Astrocyte (in vitro differentiated cells and primary cell): ENCODE data around the gene NKAIN1. TPM values are rescaled to one million over a fixed set of nuclear protein-coding genes. Genes with fewer than 3 reads are reported as not detected.

Experiments used
- DNase-seq: peaks from one replicate; pipeline ENCODE4 v3.0.0-alpha.2; 2010; ENCODE audit warnings: low read depth
- FAIRE-seq: peaks from 2 replicates; lab custom pipeline; 2011; peaks lifted over from hg19 to GRCh38; lab: Jason Lieb, UNC
- H2AFZ ChIP-seq: 2 replicates; pipeline ENCODE4 v1.6.0; 2012; ENCODE audit warnings: low read depth, low read length, inconsistent platforms
- H3K27ac ChIP-seq: 2 replicates; pipeline ENCODE4 v1.5.1; 2011; ENCODE audit warnings: low read depth, low read length, inconsistent platforms
- H3K27me3 ChIP-seq: 2 replicates; pipeline ENCODE4 v1.6.0; 2011; ENCODE audit warnings: low read length, inconsistent platforms; ENCODE audit not compliant: insufficient read depth
- H3K36me3 ChIP-seq: 2 replicates; pipeline ENCODE4 v1.5.1; 2011; ENCODE audit warnings: low read length, inconsistent platforms; ENCODE audit not compliant: insufficient read depth
- H3K4me1 ChIP-seq: 2 replicates; pipeline ENCODE4 v1.5.1; 2011; ENCODE audit warnings: low read length, inconsistent platforms; ENCODE audit not compliant: insufficient read depth
- H3K4me2 ChIP-seq: 2 replicates; pipeline ENCODE4 v1.6.0; 2012; ENCODE audit warnings: low read length, inconsistent platforms
- H3K4me3 ChIP-seq: 2 replicates; pipeline ENCODE4 v1.5.1; 2011; ENCODE audit warnings: low read depth, mild to moderate bottlenecking, low read length, inconsistent platforms; ENCODE audit not compliant: insufficient read depth
- H3K79me2 ChIP-seq: 2 replicates; pipeline ENCODE4 v1.6.0; 2012; ENCODE audit warnings: mild to moderate bottlenecking, low read length, inconsistent platforms; ENCODE audit not compliant: insufficient read depth
- H3K9ac ChIP-seq: 2 replicates; pipeline ENCODE4 v1.6.0; 2012; ENCODE audit warnings: mild to moderate bottlenecking, low read length, inconsistent platforms
- H3K9me3 ChIP-seq: 2 replicates; pipeline ENCODE4 v1.5.1; 2012; ENCODE audit warnings: low read depth, mild to moderate bottlenecking, low read length, inconsistent platforms; ENCODE audit not compliant: insufficient read depth
- H4K20me1 ChIP-seq: 2 replicates; pipeline ENCODE4 v1.6.0; 2012; ENCODE audit warnings: low read length, inconsistent platforms; ENCODE audit not compliant: insufficient read depth
- H3K27ac Mint-ChIP-seq: one replicate; pipeline ENCODE4 v1.8.0; 2021; ENCODE audit warnings: mild to moderate bottlenecking, mixed read lengths; ENCODE audit not compliant: unreplicated experiment
- H3K27me3 Mint-ChIP-seq: one replicate; pipeline ENCODE4 v1.8.0; 2021; ENCODE audit warnings: low read depth, mixed read lengths; ENCODE audit not compliant: unreplicated experiment
- H3K36me3 Mint-ChIP-seq: one replicate; pipeline ENCODE4 v1.8.0; 2021; ENCODE audit warnings: low read depth, mixed read lengths; ENCODE audit not compliant: unreplicated experiment
- H3K4me1 Mint-ChIP-seq: one replicate; pipeline ENCODE4 v1.8.0; 2021; ENCODE audit warnings: low read depth, mixed read lengths; ENCODE audit not compliant: unreplicated experiment
- H3K4me3 Mint-ChIP-seq: one replicate; pipeline ENCODE4 v1.8.0; 2021; ENCODE audit warnings: mild to moderate bottlenecking, moderate library complexity, mixed read lengths; ENCODE audit not compliant: unreplicated experiment
- H3K9me3 Mint-ChIP-seq: one replicate; pipeline ENCODE4 v1.8.0; 2021; ENCODE audit warnings: mild to moderate bottlenecking, mixed read lengths; ENCODE audit not compliant: unreplicated experiment
- CTCF ChIP-seq: IDR thresholded peaks from 2 replicates; pipeline ENCODE4 v1.5.1; 2011; ENCODE audit warnings: low read depth, mild to moderate bottlenecking, inconsistent platforms, low read length, moderate library complexity; ENCODE audit not compliant: insufficient read depth
- EZH2 ChIP-seq: IDR thresholded peaks from 2 replicates; pipeline ENCODE4 v1.6.1; 2012; ENCODE audit warnings: mild to moderate bottlenecking, low read length, inconsistent platforms; ENCODE audit not compliant: insufficient read depth
- total RNA-seq: library from RNA; stranded (reverse); gene quantifications from 2 replicates; pipeline ENCODE4 v1.2.1, GENCODE V29; 2021

NKAIN1 gene
- total RNA-seq, 1 donor from 2014 or later: 5.6 TPM

GRCh38 chr1:31151402-31151801 lies 88.3 kb downstream of the NKAIN1 start:
- H2AFZ ChIP-seq: no peak overlapping the region
- Mint-ChIP-seq H3K36me3 (peaks cover 3% of the 10 kb centered on the region), H3K27me3 (peaks cover 3% of the 10 kb centered on the region), H3K9me3 (no peaks in the 10 kb centered on the region), H3K4me3 (no peak overlapping the region), H3K27ac (no peak overlapping the region), H3K4me1 (peaks cover 2% of the 10 kb centered on the region)
- no peak overlapping the region for H3K27ac ChIP-seq
- no peaks in the 10 kb centered on the region for H3K79me2 ChIP-seq
- DNase-seq (no peak), FAIRE-seq (no peak)
- no peaks in the 10 kb centered on the region for H3K27me3 ChIP-seq
- H3K9me3 ChIP-seq: no peaks in the 10 kb centered on the region
- no peak overlapping the region for H3K4me3 ChIP-seq
- no peak overlapping the region for H3K4me2 ChIP-seq
- H3K36me3 ChIP-seq: no peaks in the 10 kb centered on the region
- H3K9ac ChIP-seq: no peak overlapping the region
- no peaks in the 10 kb centered on the region for H4K20me1 ChIP-seq
- TF ChIP-seq EZH2 (no peak), CTCF (no peak)
- peaks cover 11% of the 10 kb centered on the region for H3K4me1 ChIP-seq

GRCh38 chr1:31148409-31148808 lies 91.3 kb downstream of the NKAIN1 start:
- Mint-ChIP-seq H3K36me3 (no peaks in the 10 kb centered on the region), H3K9me3 (no peaks in the 10 kb centered on the region), H3K27me3 (peaks cover 3% of the 10 kb centered on the region), H3K4me1 (peaks cover 4% of the 10 kb centered on the region), H3K27ac (no peak overlapping the region), H3K4me3 (no peak overlapping the region)
- no peaks in the 10 kb centered on the region for H3K36me3 ChIP-seq
- no peaks in the 10 kb centered on the region for H3K9me3 ChIP-seq
- no peaks in the 10 kb centered on the region for H4K20me1 ChIP-seq
- no peak overlapping the region for H2AFZ ChIP-seq
- H3K27ac ChIP-seq: no peak overlapping the region
- H3K9ac ChIP-seq: no peak overlapping the region
- no peak for FAIRE-seq
- no peaks in the 10 kb centered on the region for H3K27me3 ChIP-seq
- no peaks in the 10 kb centered on the region for H3K79me2 ChIP-seq
- peaks cover 2% of the 10 kb centered on the region for H3K4me1 ChIP-seq
- no peak for TF ChIP-seq EZH2
- no peak for TF ChIP-seq CTCF
- no peak overlapping the region for H3K4me3 ChIP-seq
- no peak for DNase-seq
- H3K4me2 ChIP-seq: no peak overlapping the region

GRCh38 chr1:31145648-31146047 lies 94.0 kb downstream of the NKAIN1 start:
- no peaks in the 10 kb centered on the region for H3K36me3 ChIP-seq
- DNase-seq (no peak), FAIRE-seq (no peak)
- no peaks in the 10 kb centered on the region for H3K4me1 ChIP-seq
- no peaks in the 10 kb centered on the region for H3K9me3 ChIP-seq
- no peaks in the 10 kb centered on the region for H3K79me2 ChIP-seq
- H4K20me1 ChIP-seq: no peaks in the 10 kb centered on the region
- TF ChIP-seq EZH2 (no peak), CTCF (no peak)
- Mint-ChIP-seq H3K9me3 (no peaks in the 10 kb centered on the region), H3K36me3 (no peaks in the 10 kb centered on the region), H3K27me3 (peaks cover 3% of the 10 kb centered on the region), H3K4me1 (peaks cover 2% of the 10 kb centered on the region), H3K27ac (peak overlapping the region; percentile 50), H3K4me3 (no peak overlapping the region)
- H3K4me2 ChIP-seq: no peak overlapping the region
- no peak overlapping the region for H3K9ac ChIP-seq
- H3K4me3 ChIP-seq: no peak overlapping the region
- no peak overlapping the region for H3K27ac ChIP-seq
- H3K27me3 ChIP-seq: no peaks in the 10 kb centered on the region
- no peak overlapping the region for H2AFZ ChIP-seq
